Measurements from ENCODE around the gene OR1F1. TPM values are rescaled to one million over a fixed set of nuclear protein-coding genes. Genes with fewer than 3 reads are reported as not detected.
A peak's percentile ranks its signal among the peaks of the same experiment; 100 is the strongest.

OR1F1 gene
- total and polyA plus RNA-seq, 11 donors = not detected

- Histone ChIP-seq H3K4me1 (peaks cover 0 to 42% (median 17%) of the 10 kb centered on the region in 12 donors), H3K27me3 (no peaks in the 10 kb centered on the region), H3K4me3 (no peak overlapping the region), H3K9me3 (no peaks in the 10 kb centered on the region), H3K27ac (no peak overlapping the region), H3K36me3 (peaks cover 0 to 56% (median 36%) of the 10 kb centered on the region in 9 donors)
- WGBS, 4 donors = 93 to 95% (median 95%) methylated on average over 45 to 69 of the region's 69 CpGs
- intact Hi-C loops (cut with DNase I) = no loop called here
- TF ChIP-seq POLR2A (IDR thresholded peaks at IDR 0.05) = no peak
- no peak for TF ChIP-seq CTCF (IDR thresholded peaks at IDR 0.05)
- DNase-seq = peak in 2 of 5 donors; percentile 20 to 60
- no peak for ATAC-seq
These were observed 47.2 kb upstream of the OR1F1 start for GRCh38 chr16:3140603-3141427.

GRCh38 chr16:3141781-3142311, 46.2 kb upstream of the OR1F1 start:
- DNase-seq (peak in 2 of 5 donors; percentile 23 to 55), ATAC-seq (no peak)
- Histone ChIP-seq H3K27me3 (no peaks in the 10 kb centered on the region), H3K4me3 (no peak overlapping the region), H3K36me3 (peaks cover 0 to 56% (median 36%) of the 10 kb centered on the region in 9 donors), H3K9me3 (no peaks in the 10 kb centered on the region), H3K27ac (peak overlapping the region in 1 of 12 donors; percentile 18), H3K4me1 (peaks cover 0 to 37% (median 11%) of the 10 kb centered on the region in 12 donors)
- WGBS, 4 donors = 95 to 97% (median 96%) methylated on average over 14 to 23 of the region's 23 CpGs
- intact Hi-C loops (cut with DNase I) = no loop called here
- TF ChIP-seq CTCF (IDR thresholded peaks at IDR 0.05) (no peak), POLR2A (IDR thresholded peaks at IDR 0.05) (no peak)

- no peak overlapping the region for H3K4me3 ChIP-seq
- peaks cover 0 to 56% (median 34%) of the 10 kb centered on the region in 9 donors for H3K36me3 ChIP-seq
- ATAC-seq = no peak
These were observed 45.7 kb upstream of the OR1F1 start for GRCh38 chr16:3142327-3142726.

More at GRCh38 chr16:3142327-3142726, 45.7 kb upstream of the OR1F1 start:
- Histone ChIP-seq H3K27ac (peak overlapping the region in 5 of 12 donors; percentile 69 to 94 (median 88)), H3K27me3 (no peaks in the 10 kb centered on the region), H3K9me3 (no peaks in the 10 kb centered on the region), H3K4me1 (peaks cover 0 to 35% (median 11%) of the 10 kb centered on the region in 12 donors)
- TF ChIP-seq POLR2A (IDR thresholded peaks at IDR 0.05) (no peak), CTCF (IDR thresholded peaks at IDR 0.05) (no peak)
- DNase-seq = peak in 2 of 5 donors; percentile 28 to 44
- whole genome bisulfite sequencing, 4 donors = 95 to 97% (median 96%) methylated on average over 22 of the region's 22 CpGs
- intact Hi-C loops (cut with DNase I) = no loop called here
